Activated CD8-positive, alpha-beta T cell treated with anti-CD3 and anti-CD28 coated beads for 36 hours (primary cell): ENCODE data around the gene DSE. TPM values are rescaled to one million over a fixed set of nuclear protein-coding genes. Genes with fewer than 3 reads are reported as not detected.
"Not testable (repeated sequence)": the region's sequence is repeated elsewhere in the genome, so short reads cannot be mapped to it uniquely, and the experiment has no call there.

ENCODE experiments used
- ATAC-seq: fragments of 200-7000 bp; cut with Tn5 transposase; one replicate; pipeline ENCODE4 v1.10.0; 2021; ENCODE audit warnings: mild to moderate bottlenecking, moderate library complexity
- CTCF ChIA-PET: fragments of 350-600 bp; sonication (Branson Sonifier 250); formaldehyde crosslinking; loops from one replicate; lab custom pipeline; 2021; ENCODE audit warnings: antibody characterized with exemption; lab: Charles Lee
- POLR2A ChIA-PET: fragments of 350-600 bp; sonication (Branson Sonifier 250); formaldehyde crosslinking; loops from one replicate; lab custom pipeline; 2021; ENCODE audit warnings: antibody characterized with exemption; lab: Charles Lee
- DNase-seq: peaks from one replicate; pipeline ENCODE4 v3.0.0-alpha.2; 2020
- H3K27ac Mint-ChIP-seq: one replicate; pipeline ENCODE4 v1.8.0; 2021; ENCODE audit warnings: mild to moderate bottlenecking, mixed read lengths
- H3K27me3 Mint-ChIP-seq: one replicate; pipeline ENCODE4 v1.8.0; 2021; ENCODE audit warnings: mixed read lengths
- H3K36me3 Mint-ChIP-seq: one replicate; pipeline ENCODE4 v1.8.0; 2021; ENCODE audit warnings: low read depth, mixed read lengths
- H3K4me1 Mint-ChIP-seq: one replicate; pipeline ENCODE4 v1.8.0; 2021; ENCODE audit warnings: low read depth, mixed read lengths
- H3K4me3 Mint-ChIP-seq: one replicate; pipeline ENCODE4 v1.8.0; 2021; ENCODE audit warnings: mild to moderate bottlenecking, moderate library complexity, mixed read lengths
- H3K9me3 Mint-ChIP-seq: one replicate; pipeline ENCODE4 v1.8.0; 2021; ENCODE audit warnings: mixed read lengths
- intact Hi-C: fragments of 100-400 bp; cut with micrococcal nuclease; formaldehyde crosslinking; loops from one replicate; pipeline ENCODE4 v1.10.0; 2022
- total RNA-seq, 2 experiments: library from RNA; stranded (reverse); gene quantifications; one replicate each; pipeline ENCODE4 v1.2.3, GENCODE V29; 2021
- TF ChIP-seq, protein P1 (sequence below): fragments of 200-600 bp; IDR thresholded peaks from one replicate; pipeline ENCODE4 v1.8.0; 2022; ENCODE audit warnings: antibody characterized with exemption, mild to moderate bottlenecking

DSE gene
- total RNA-seq, 2 experiments from 2014 or later, result 5.3 to 5.4 TPM

DNA sequence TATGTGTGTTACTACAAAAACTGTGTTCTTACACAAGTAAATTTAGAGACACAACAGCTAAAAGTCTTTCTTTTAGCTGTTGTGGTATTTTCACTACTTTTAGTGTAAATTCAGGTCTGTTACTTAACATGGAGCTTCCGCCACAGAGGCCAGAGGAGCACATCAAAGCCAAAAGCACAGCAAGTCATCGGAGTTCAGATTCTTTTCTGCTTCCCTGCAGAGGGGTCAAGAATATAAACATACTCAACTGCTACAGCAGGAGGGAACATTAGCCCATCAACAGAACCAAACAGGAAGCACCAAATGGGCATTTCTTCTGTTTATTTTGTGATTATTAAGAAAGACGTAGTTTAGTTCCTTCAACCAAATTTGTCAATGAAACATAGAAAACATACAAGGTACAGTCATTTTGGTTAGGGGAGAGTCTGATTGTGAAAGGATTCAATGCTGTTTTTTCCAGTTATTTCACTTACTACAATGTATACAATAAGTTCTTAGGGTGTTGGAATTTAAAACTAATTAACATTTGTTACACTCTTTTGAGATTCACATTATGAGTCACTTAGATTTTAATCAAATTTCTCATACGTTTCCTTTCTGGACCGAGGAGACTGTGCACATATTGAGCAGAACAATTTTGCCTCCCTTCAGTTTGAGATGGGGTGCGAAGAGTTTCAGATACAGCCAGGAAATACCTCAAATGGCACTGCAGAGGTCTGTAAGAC is 42.8 kb upstream of the DSE start:
- Mint-ChIP-seq H3K27ac (no peak overlapping the region), H3K27me3 (no peaks in the 10 kb centered on the region), H3K4me3 (no peak overlapping the region), H3K9me3 (no peaks in the 10 kb centered on the region), H3K4me1 (no peaks in the 10 kb centered on the region), H3K36me3 (no peaks in the 10 kb centered on the region)
- intact Hi-C loops, result no loop called here
- DNase-seq, result no peak
- TF ChIP-seq, protein P1, sequence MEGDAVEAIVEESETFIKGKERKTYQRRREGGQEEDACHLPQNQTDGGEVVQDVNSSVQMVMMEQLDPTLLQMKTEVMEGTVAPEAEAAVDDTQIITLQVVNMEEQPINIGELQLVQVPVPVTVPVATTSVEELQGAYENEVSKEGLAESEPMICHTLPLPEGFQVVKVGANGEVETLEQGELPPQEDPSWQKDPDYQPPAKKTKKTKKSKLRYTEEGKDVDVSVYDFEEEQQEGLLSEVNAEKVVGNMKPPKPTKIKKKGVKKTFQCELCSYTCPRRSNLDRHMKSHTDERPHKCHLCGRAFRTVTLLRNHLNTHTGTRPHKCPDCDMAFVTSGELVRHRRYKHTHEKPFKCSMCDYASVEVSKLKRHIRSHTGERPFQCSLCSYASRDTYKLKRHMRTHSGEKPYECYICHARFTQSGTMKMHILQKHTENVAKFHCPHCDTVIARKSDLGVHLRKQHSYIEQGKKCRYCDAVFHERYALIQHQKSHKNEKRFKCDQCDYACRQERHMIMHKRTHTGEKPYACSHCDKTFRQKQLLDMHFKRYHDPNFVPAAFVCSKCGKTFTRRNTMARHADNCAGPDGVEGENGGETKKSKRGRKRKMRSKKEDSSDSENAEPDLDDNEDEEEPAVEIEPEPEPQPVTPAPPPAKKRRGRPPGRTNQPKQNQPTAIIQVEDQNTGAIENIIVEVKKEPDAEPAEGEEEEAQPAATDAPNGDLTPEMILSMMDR, result no peak
- CTCF ChIA-PET, result no interaction called here
- ATAC-seq, result no peak
- POLR2A ChIA-PET, result no interaction called here

DNA sequence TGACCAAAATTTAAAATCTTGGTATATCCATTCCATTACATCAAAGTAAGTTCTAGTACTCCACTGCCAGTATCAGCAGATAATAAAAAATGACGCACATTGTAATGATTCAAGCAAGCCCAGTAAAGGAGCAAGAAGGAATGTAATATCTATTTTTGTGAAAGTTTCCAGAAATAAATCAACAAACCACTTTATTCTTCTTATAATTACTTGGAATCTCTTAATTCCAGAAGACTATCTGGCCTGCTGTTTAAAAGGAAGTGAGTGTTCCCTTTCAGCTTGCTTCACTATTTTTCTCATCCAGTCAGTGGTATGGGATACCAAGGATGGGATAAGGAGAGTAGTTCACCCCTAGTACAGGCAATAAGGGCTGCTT is 42.2 kb upstream of the DSE start:
- ATAC-seq (no peak), DNase-seq (no peak)
- Mint-ChIP-seq H3K27ac (no peak overlapping the region), H3K4me1 (no peaks in the 10 kb centered on the region), H3K9me3 (peaks cover 2% of the 10 kb centered on the region), H3K27me3 (no peaks in the 10 kb centered on the region), H3K4me3 (no peak overlapping the region), H3K36me3 (no peaks in the 10 kb centered on the region)
- POLR2A ChIA-PET, result no interaction called here
- CTCF ChIA-PET, result no interaction called here
- TF ChIP-seq, protein P1, result no peak
- intact Hi-C loops, result no loop called here

DNA sequence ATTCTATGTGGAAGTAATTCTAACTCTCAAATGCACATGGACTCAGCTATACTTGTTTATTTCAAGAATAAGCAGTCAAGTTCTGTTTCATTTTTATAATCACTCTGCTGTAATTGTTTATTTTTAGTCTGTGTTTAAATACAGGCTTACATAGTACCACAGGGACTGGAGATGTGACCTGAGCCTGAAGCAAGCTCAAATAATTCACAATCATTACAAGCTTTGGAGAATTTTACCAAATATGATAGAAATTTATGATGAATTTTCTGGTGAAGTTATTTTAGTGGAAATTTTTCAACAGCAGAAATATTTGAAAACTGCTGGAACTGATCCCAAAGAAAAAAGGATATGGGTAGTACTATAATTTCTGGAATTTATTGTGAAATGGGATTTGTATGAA is 41.6 kb upstream of the DSE start:
- Mint-ChIP-seq H3K27me3 (no peaks in the 10 kb centered on the region), H3K27ac (no peak overlapping the region), H3K4me3 (no peak overlapping the region), H3K9me3 (peaks cover 2% of the 10 kb centered on the region), H3K36me3 (no peaks in the 10 kb centered on the region), H3K4me1 (no peaks in the 10 kb centered on the region)
- ChIA-PET CTCF (interaction anchor here (0.7 kb wide), 1 partner anchor 23 kb away, joined by 3 read pairs; no protein-coding TSS in a partner anchor), POLR2A (no interaction called here)
- TF ChIP-seq, protein P1, result no peak
- intact Hi-C loops, result no loop called here
- ATAC-seq, result no peak
- DNase-seq, result no peak

DNA sequence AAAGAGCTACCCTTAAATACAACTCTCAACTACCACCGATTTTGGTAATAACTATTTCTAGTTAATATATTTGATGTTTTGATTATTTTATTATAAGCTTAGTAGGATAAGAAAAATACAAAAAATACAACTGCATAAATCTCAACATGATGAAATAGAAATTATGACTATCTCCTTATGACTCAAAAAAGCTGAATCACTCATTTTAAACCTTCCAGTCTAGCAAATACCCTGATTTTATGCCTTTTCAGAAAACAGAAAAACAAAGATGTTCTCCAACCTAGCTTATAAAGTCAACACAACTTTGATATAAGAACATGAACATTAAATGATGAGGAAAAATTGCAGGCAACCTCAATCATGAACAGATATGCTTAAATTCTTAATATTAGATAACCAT is 40.2 kb upstream of the DSE start:
- peaks cover 6% of the 10 kb centered on the region for H3K9me3 Mint-ChIP-seq
- ATAC-seq (no peak), DNase-seq (no peak)
- no peaks in the 10 kb centered on the region for H3K27me3 Mint-ChIP-seq
- H3K4me3 Mint-ChIP-seq, result no peak overlapping the region
- intact Hi-C loops, result no loop called here
- CTCF ChIA-PET, result interaction anchor here (0.7 to 1.2 kb wide), 4 partner anchors 25 to 166 kb away, joined by 3 read pairs; no protein-coding TSS in a partner anchor
- no peaks in the 10 kb centered on the region for H3K36me3 Mint-ChIP-seq
- no peak overlapping the region for H3K27ac Mint-ChIP-seq
- POLR2A ChIA-PET, result no interaction called here
- TF ChIP-seq, protein P1, result no peak
- H3K4me1 Mint-ChIP-seq, result no peaks in the 10 kb centered on the region

DNA sequence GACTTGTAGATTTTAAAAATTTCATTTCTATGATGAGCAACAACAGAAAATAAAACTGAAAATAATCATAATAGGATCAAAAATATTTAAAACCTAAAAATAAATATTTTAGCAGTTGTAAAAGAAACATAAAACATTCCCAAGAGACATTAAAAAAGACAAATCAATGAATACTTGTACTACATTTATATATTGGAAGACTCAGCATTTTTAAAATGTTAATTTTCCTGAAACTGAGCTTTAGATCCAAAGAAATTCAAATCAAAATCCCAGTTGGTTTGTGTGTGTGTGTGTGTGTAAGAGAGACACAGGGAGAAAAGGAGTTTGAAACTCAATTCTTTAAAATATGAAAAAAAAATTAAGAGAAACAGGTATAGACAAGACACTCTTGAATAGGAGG is 38.7 kb upstream of the DSE start:
- POLR2A ChIA-PET, result no interaction called here

DNA sequence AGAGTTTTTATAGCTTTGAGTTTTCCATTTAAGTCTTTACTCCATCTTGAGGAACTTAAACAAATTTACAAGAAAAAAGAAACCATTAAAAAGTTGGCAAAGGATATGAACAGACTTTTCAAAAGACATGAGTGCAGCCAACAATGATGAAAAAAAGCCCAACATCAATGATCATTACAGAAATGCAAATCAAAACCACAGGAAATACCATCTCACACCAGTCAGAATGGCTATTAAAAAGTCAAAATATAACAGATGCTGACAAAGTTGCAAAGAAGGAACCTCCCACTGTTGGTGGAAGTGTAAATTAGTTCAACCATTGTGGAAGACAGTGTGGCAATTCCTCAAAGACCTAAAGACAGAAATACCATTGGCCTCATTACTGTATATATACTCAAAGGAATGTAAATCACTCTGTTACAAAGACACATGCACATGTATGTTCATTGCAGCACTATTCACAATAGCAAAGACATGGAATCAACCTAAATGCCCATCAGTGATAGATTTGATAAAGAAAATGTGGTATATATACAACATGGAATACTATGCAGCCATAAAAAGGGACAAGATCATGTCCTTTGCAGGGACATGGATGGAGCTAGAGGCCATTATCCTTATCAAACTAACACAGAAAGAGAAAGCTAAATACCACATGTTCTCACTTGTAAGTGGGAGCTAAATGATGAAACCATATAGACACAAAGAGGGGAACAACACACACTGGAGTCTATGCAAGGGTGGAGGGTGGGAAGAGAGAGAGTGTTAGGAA is 35.9 kb upstream of the DSE start:
- H3K27ac Mint-ChIP-seq, DNase-seq, H3K4me1 Mint-ChIP-seq, H3K4me3 Mint-ChIP-seq, intact Hi-C loops, H3K36me3 Mint-ChIP-seq, H3K27me3 Mint-ChIP-seq, POLR2A ChIA-PET, H3K9me3 Mint-ChIP-seq, ATAC-seq: not testable (repeated sequence)
- CTCF ChIA-PET, result interaction anchor here (1.0 to 1.3 kb wide), 2 partner anchors 47 kb away, joined by 3 to 4 read pairs; no protein-coding TSS in a partner anchor

More for the DNA sequence above, 38.7 kb upstream of the DSE start:
- Mint-ChIP-seq H3K27ac (no peak overlapping the region), H3K27me3 (no peaks in the 10 kb centered on the region), H3K36me3 (no peaks in the 10 kb centered on the region), H3K4me3 (no peak overlapping the region), H3K9me3 (peaks cover 6% of the 10 kb centered on the region), H3K4me1 (no peaks in the 10 kb centered on the region)
- TF ChIP-seq, protein P1, result no peak
- no peak for DNase-seq
- no peak for ATAC-seq
- intact Hi-C loops, result no loop called here
- CTCF ChIA-PET, result interaction anchor here (0.9 kb wide), 1 partner anchor 44 kb away, joined by 3 read pairs; no protein-coding TSS in a partner anchor
